Measurements from ENCODE around the gene SYNGAP1. TPM values are rescaled to one million over a fixed set of nuclear protein-coding genes. Genes with fewer than 3 reads are reported as not detected.

SYNGAP1 gene
- total and polyA plus RNA-seq, 9 of the 15 experiments (the other 6 are each of a cell fraction or from before 2014, with no cell fraction given) = 0.01 to 22.8 (median 3.2) TPM

- DNase-seq (ENCODE audit: extremely low read depth in 1 of 4, low spot score in 3 of 4) (peak in 1 of 4 experiments; percentile 9), FAIRE-seq (no peak), ATAC-seq (no peak)
- Histone ChIP-seq H3K9me3 (replicated peaks; ENCODE audit: control insufficient read depth, insufficient read depth, low read depth, low read length) (no peaks in the 10 kb centered on the region), H3K9ac (ENCODE audit: insufficient read depth in 1 of 2, low read depth in 2 of 2, low read length in 2 of 2) (no peak overlapping the region), H3K9me1 (ENCODE audit: control insufficient read depth, insufficient read depth, low read length) (no peaks in the 10 kb centered on the region), H3K4me1 (replicated peaks in 1 of 2; ENCODE audit: control insufficient read depth in 2 of 2, insufficient read depth in 2 of 2, low read length in 2 of 2) (peaks cover 14 to 16% of the 10 kb centered on the region in 2 experiments; a peak in 4 of 5 replicates), H3K4me2 (ENCODE audit: insufficient read depth, low read length) (no peak overlapping the region), H3K4me3 (no peak overlapping the region), H3K27ac (ENCODE audit: extremely low read depth, low read depth, low read length) (no peak overlapping the region), H3K36me3 (ENCODE audit: control insufficient read depth, insufficient read depth, low read length) (peaks cover 27% of the 10 kb centered on the region), H2AFZ (ENCODE audit: low read depth, low read length) (no peak overlapping the region), H3K79me2 (ENCODE audit: control insufficient read depth, insufficient read depth, low read length) (peaks cover 19% of the 10 kb centered on the region), H3K27me3 (ENCODE audit: control insufficient read depth in 2 of 2, insufficient read depth in 2 of 2, low read length in 2 of 2) (no peaks in the 10 kb centered on the region), H4K20me1 (replicated peaks; ENCODE audit: control insufficient read depth, insufficient read depth, low read length) (no peaks in the 10 kb centered on the region)
- in situ Hi-C loops (cut with MboI) (no loop called here), intact Hi-C loops (cut with micrococcal nuclease) (no loop called here)
- WGBS (ENCODE audit: insufficient coverage, low coverage, missing lambda C conversion rate) = 17% methylated on average over 2 of the region's 2 CpGs
- BruUV-seq (replicated peaks) = no TSS peak
- POLR2A ChIA-PET = interaction anchor here (0.5 to 1.3 kb wide), 8 partner anchors 8 to 188 kb away, joined by 3 to 8 read pairs (median 3); partner anchors contain the start of genes RPS18 and VPS52
- CTCF ChIA-PET (ENCODE audit: low intra/inter-chr PET ratio) = no interaction called here
- peak; percentile 26 for TF ChIP-seq MEIS2 (IDR thresholded peaks at IDR 0.05; ENCODE audit: partially characterized antibody)
- peak; percentile 81; the same call in 1 of the 2 replicates for TF ChIP-seq JUND (IDR thresholded peaks at IDR 0.05; ENCODE audit: borderline replicate concordance, low read depth, low read length)
- peak; percentile 84; the same call in 2 of the 3 replicates for TF ChIP-seq JUND (tag; IDR thresholded peaks at IDR 0.05; ENCODE audit: borderline replicate concordance, low read depth, low read length)
- no peak; the same call in 1 of the 2 replicates for TF ChIP-seq C11orf30 (IDR thresholded peaks at IDR 0.05; ENCODE audit: low read depth)
- no peak for TF ChIP-seq BDP1 (IDR thresholded peaks at IDR 0.05; ENCODE audit: insufficient read depth, insufficient read length)
- TF ChIP-seq ZNF143 (CRISPR knock-in tag; IDR thresholded peaks at IDR 0.05) = no peak
- 0 out of 2 replicates have a peak, but pooled peaks have one; percentile 21 for TF ChIP-seq ZBTB7A (IDR thresholded peaks at IDR 0.05; ENCODE audit: borderline replicate concordance, control insufficient read depth, low read depth, low read length)
- TF ChIP-seq PREB (CRISPR knock-in tag; IDR thresholded peaks at IDR 0.05) = 0 out of 2 replicates have a peak, but pooled peaks have one; percentile 46
- TF ChIP-seq YBX1 (IDR thresholded peaks at IDR 0.05) = no peak
- no peak for TF ChIP-seq E2F3 (CRISPR knock-in tag; IDR thresholded peaks at IDR 0.05)
- TF ChIP-seq ZNF407 (IDR thresholded peaks at IDR 0.05; ENCODE audit: low read depth) = no peak
- TF ChIP-seq DPF2 (IDR thresholded peaks at IDR 0.05) = peak; percentile 27; the same call in 1 of the 2 replicates
- TF ChIP-seq ATF3 (IDR thresholded peaks at IDR 0.05) = peak; percentile 90
- no peak for TF ChIP-seq ATF3 (CRISPR knock-in tag; conservative IDR thresholded peaks at IDR 0.05)
These were observed 39.4 kb downstream of the SYNGAP1 start for GRCh38 chr6:33459226-33459625.
